ENCODE results near the gene MYORG. TPM values are rescaled to one million over a fixed set of nuclear protein-coding genes. Genes with fewer than 3 reads are reported as not detected.
A peak's percentile ranks its signal among the peaks of the same experiment; 100 is the strongest.

The MYORG gene
- total and polyA plus RNA-seq, 2 experiments from 2014 or later = 23.4 to 32.2 TPM

- Histone ChIP-seq H3K27ac (peak overlapping the region; percentile 61), H3K36me3 (replicated peaks; ENCODE audit: insufficient read depth, low read depth) (no peaks in the 10 kb centered on the region), H3K79me2 (no peaks in the 10 kb centered on the region), H3K4me3 (no peak overlapping the region), H3K4me2 (peak overlapping the region; percentile 88), H3K9me2 (replicated peaks; ENCODE audit: insufficient read depth) (no peaks in the 10 kb centered on the region), H4K20me1 (ENCODE audit: insufficient read depth, poor library complexity, severe bottlenecking) (no peaks in the 10 kb centered on the region), H3K27me3 (peaks cover 11% of the 10 kb centered on the region), H3K9me3 (ENCODE audit: low read depth) (no peaks in the 10 kb centered on the region), H2AFZ (peak overlapping the region; percentile 93), H3K4me1 (ENCODE audit: insufficient read depth) (peaks cover 17% of the 10 kb centered on the region)
- DNase-seq (ENCODE audit: low spot score) = peak; percentile 37
- WGBS (ENCODE audit: low lambda C conversion rate, missing lambda C conversion rate) = 12% methylated on average over 24 of the region's 24 CpGs
- TF ChIP-seq EZH2 (IDR thresholded peaks at IDR 0.05; ENCODE audit: borderline replicate concordance) (no peak), EZH2phosphoT487 (IDR thresholded peaks at IDR 0.05; ENCODE audit: low read depth, severe bottlenecking, unreplicated experiment) (no peak)
- TF ChIP-seq, protein P1, sequence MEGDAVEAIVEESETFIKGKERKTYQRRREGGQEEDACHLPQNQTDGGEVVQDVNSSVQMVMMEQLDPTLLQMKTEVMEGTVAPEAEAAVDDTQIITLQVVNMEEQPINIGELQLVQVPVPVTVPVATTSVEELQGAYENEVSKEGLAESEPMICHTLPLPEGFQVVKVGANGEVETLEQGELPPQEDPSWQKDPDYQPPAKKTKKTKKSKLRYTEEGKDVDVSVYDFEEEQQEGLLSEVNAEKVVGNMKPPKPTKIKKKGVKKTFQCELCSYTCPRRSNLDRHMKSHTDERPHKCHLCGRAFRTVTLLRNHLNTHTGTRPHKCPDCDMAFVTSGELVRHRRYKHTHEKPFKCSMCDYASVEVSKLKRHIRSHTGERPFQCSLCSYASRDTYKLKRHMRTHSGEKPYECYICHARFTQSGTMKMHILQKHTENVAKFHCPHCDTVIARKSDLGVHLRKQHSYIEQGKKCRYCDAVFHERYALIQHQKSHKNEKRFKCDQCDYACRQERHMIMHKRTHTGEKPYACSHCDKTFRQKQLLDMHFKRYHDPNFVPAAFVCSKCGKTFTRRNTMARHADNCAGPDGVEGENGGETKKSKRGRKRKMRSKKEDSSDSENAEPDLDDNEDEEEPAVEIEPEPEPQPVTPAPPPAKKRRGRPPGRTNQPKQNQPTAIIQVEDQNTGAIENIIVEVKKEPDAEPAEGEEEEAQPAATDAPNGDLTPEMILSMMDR (IDR thresholded peaks at IDR 0.05; ENCODE audit: poor library complexity) = no peak
Measured at GRCh38 chr9:34380034-34380510, 3.4 kb upstream of the MYORG start.

DNA sequence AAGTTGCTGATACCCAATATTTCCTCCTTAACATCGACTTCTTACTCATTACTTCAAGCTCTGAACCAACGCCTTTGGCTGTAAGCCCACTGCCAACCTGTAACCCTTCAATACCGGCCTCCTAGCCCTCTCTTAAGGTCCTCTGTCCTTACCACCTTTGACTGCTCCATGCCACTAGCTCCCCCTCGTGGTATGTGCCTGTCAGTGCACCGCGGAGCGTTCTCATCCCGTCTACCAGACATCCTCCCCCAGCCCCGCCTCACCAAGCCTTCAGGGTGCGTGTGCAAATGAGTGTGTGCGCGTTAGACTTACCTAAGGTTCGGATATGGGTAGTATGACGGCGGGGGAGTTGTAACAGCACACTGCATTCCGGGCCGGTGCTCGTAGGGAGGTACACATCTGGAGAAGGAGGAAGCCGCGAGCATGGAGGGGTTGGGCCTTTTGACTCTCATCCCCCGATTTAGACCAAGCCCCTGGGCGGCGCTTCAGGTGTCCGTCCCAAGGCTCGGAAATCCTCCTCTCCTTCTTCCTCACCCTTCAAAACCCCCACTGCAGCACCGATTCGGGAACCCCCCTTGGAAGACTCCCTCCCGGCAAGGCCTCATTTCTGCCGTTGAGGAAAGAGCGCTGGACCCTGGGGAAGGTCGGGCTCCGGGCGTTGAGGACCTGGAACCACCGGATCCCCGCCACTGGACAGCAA is 2.8 kb upstream of the MYORG start:
- peak; percentile 91 for DNase-seq (ENCODE audit: low spot score)
- Histone ChIP-seq H3K27me3 (peaks cover 11% of the 10 kb centered on the region), H3K4me1 (ENCODE audit: insufficient read depth) (peaks cover 18% of the 10 kb centered on the region), H3K9me2 (replicated peaks; ENCODE audit: insufficient read depth) (no peaks in the 10 kb centered on the region), H3K36me3 (replicated peaks; ENCODE audit: insufficient read depth, low read depth) (no peaks in the 10 kb centered on the region), H3K4me2 (peak overlapping the region; percentile 88), H3K4me3 (no peak overlapping the region), H3K79me2 (no peaks in the 10 kb centered on the region), H2AFZ (peak overlapping the region; percentile 93), H4K20me1 (ENCODE audit: insufficient read depth, poor library complexity, severe bottlenecking) (no peaks in the 10 kb centered on the region), H3K9me3 (ENCODE audit: low read depth) (no peaks in the 10 kb centered on the region), H3K27ac (peak overlapping the region; percentile 61)
- TF ChIP-seq EZH2phosphoT487 (IDR thresholded peaks at IDR 0.05; ENCODE audit: low read depth, severe bottlenecking, unreplicated experiment) = no peak
- TF ChIP-seq EZH2 (IDR thresholded peaks at IDR 0.05; ENCODE audit: borderline replicate concordance) = no peak
- TF ChIP-seq, protein P1 (IDR thresholded peaks at IDR 0.05; ENCODE audit: poor library complexity) = peak; percentile 91
- 3% methylated on average over 35 of the region's 35 CpGs for WGBS (ENCODE audit: low lambda C conversion rate, missing lambda C conversion rate)

DNA sequence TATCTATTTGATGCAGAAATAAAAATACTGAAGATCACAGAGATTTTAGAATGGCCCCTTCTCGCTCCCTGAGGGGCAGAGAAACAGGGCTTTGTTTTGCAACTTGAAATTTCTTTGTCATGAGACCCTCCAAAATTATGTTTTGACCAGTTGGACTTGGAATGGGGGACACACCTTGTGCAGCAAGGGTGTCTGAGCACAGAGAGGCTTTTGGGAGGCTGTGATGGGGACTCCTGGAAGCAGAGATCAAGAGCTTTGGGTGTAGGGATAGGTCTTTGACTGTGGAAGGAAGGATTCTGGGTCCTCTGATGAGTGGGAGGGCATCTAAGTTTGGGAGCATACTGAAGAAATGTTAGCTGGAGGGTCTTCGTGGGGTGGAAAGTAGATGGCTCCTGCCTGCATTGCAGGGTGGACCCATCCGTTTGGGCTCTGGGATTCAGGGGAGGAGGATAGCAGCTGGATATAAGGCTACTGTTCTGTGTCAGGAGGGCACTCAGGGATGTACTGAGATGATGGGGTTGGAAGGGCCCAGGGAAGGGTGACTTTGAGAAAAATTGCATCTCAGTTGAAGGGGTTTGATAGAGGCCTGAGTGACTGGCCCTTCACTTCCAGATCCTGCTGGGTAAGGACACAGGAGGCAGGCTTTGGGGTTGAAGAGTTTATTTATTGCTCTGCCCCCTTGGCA is 1.8 kb upstream of the MYORG start:
- no peak for TF ChIP-seq EZH2 (IDR thresholded peaks at IDR 0.05; ENCODE audit: borderline replicate concordance)
- TF ChIP-seq, protein P1 (IDR thresholded peaks at IDR 0.05; ENCODE audit: poor library complexity) = no peak
- TF ChIP-seq EZH2phosphoT487 (IDR thresholded peaks at IDR 0.05; ENCODE audit: low read depth, severe bottlenecking, unreplicated experiment) = no peak
- no peak overlapping the region for H3K4me2 ChIP-seq
- peaks cover 21% of the 10 kb centered on the region for H3K4me1 ChIP-seq (ENCODE audit: insufficient read depth)
- 95% methylated on average over 3 of the region's 3 CpGs for WGBS (ENCODE audit: low lambda C conversion rate, missing lambda C conversion rate)
- H4K20me1 ChIP-seq (ENCODE audit: insufficient read depth, poor library complexity, severe bottlenecking) = no peaks in the 10 kb centered on the region
- H3K9me2 ChIP-seq (replicated peaks; ENCODE audit: insufficient read depth) = no peaks in the 10 kb centered on the region
- H3K36me3 ChIP-seq (replicated peaks; ENCODE audit: insufficient read depth, low read depth) = no peaks in the 10 kb centered on the region
- no peak overlapping the region for H3K27ac ChIP-seq
- DNase-seq (ENCODE audit: low spot score) = no peak
- H2AFZ ChIP-seq = no peak overlapping the region
- H3K79me2 ChIP-seq = peaks cover 4% of the 10 kb centered on the region
- H3K9me3 ChIP-seq (ENCODE audit: low read depth) = no peaks in the 10 kb centered on the region
- H3K4me3 ChIP-seq = no peak overlapping the region
- peaks cover 11% of the 10 kb centered on the region for H3K27me3 ChIP-seq
